Stimulated activated CD8-positive, alpha-beta memory T cell treated with anti-CD3 and anti-CD28 coated beads, Interleukin-12 subunit alpha, Interleukin-12 subunit beta, amount 100 ng/mL, for 24 hours (primary cell): ENCODE data around the gene DNAH3.
"Not testable (repeated sequence)": the region's sequence is repeated elsewhere in the genome, so short reads cannot be mapped to it uniquely, and the experiment has no call there.

Experiments
- DNase-seq: peaks from one replicate; pipeline ENCODE4 v3.0.0-alpha.2; 2020; ENCODE audit errors: extremely low read depth

The DNAH3 gene

DNA sequence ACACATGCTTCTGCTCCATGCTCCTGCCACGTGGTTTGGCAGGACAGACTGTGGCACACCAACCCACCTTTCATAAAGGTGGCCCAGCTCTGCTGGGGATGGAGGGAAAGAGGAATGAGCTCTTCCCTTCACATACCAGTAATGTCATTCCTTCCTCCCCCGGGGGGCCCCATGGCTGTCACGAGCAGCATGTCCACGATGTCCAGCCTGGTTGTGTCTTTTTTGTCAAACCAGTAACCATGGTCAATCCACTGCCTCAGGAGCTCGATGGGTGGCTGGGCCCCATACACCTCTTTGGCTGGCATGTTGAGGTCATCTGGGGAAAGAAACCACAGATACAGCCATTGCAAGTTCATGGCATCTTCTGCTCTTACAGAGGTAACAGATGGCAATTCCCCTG, 153.5 kb downstream of the DNAH3 start:
- DNase-seq: no peak

- DNase-seq: no peak
These were observed 154.9 kb downstream of the DNAH3 start for GRCh38 chr16:20995711-20996110.

DNA sequence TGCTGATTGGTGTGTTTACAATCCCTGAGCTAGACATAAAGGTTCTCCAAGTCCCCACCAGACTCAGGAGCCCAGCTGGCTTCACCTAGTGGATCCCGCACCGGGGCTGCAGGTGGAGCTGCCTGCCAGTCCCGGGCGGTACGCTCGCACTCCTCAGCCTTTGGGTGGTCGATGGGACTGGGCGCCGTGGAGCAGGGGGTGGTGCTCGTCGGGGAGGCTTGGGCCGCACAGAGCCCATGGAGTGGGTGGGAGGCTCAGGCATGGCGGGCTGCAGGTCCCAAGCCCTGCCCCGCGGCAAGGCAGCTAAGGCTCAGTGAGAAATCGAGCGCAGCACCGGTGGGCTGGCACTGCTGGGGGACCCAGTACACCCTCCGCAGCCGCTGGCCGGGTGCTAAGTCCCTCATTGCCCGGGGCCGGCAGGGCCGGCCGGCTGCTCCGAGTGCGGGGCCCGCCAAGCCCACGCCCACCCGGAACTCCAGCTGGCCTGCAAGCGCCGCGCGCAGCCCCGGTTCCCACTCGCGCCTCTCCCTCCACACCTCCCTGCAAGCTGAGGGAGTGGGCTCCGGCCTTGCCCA, 161.1 kb downstream of the DNAH3 start:
- DNase-seq: not testable (repeated sequence)

DNA sequence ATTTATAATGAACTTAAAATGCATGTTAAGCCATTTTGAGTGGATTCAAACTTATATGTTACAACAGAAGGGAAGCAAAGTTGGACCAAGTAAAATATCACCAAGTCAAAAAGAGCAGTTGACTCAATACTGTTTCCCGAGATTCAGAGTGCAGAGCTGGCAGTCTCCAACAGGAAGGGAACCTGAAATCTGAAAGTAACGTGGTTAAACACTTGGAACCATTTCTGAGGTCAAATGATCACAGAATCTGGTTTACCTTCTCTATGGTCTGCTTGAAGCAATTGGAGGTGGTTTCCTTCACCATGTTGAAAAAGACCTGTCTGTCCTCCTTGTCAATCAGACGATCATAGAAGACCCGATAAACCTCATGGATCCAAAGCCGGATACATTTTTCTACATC, 163.6 kb downstream of the DNAH3 start:
- no peak for DNase-seq

DNA sequence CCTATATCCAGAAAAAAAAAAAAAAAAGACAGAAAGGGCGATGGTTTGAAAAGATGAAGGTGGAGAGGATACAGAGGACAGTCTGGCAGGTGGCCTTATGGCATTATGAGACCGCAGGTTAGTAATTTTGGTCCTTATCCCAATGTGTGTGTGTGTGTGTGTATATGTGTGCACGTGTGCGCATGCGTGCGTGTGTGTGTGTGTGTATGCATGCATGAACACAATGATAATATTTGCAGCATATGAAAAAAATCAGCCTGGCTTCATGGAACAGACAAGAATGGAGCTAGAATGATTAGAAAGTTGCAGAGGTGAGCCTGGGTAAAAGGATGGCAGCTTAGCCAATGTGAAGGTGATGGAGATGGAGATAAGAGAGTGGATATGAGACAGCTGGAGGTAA, 166.6 kb downstream of the DNAH3 start:
- no peak for DNase-seq

- DNase-seq: no peak
These were observed 174.1 kb downstream of the DNAH3 start for GRCh38 chr16:20976576-20976975.

- DNase-seq: not testable (repeated sequence)
These were observed 177.4 kb downstream of the DNAH3 start for GRCh38 chr16:20973201-20973600.

DNA sequence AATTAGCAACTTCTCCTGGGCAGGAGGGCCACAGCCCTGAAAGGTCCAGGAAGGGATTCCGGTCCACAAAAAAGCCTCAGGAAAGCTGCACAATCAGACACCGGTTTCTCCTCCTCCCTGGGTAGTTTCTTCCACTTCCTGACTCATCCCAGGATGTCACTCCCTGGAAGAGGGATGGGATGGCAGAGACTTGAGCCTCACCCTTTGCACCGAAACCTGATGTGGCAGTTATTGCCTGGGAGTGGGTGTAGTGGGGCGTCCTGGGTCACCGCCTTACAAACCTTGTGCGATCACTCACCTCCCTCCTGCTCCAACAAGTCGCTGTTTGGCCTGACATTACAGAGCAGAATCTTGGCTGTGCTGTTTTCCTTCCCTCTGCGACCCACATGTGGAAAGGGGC, 179.2 kb downstream of the DNAH3 start:
- DNase-seq: no peak

DNA sequence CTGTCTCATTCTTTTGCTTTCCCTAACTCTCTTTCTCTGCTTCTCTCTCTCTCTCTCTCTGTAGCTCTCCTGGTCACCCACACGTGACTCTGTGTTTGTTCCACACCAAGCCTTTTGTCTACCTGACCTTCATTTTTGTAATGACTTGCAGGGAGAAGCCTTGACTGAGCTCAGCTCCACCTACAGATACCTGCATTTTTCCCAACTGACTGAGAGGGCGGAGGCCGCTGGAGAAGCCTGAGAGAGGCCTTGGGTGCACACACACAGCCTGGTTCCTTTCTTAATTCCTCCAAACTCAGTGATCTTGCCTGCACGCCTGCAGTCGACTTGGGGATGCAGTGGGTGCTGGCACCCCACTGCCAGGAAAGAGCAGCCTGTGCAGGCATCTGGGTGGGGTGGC, 181.3 kb downstream of the DNAH3 start:
- no peak for DNase-seq

DNA sequence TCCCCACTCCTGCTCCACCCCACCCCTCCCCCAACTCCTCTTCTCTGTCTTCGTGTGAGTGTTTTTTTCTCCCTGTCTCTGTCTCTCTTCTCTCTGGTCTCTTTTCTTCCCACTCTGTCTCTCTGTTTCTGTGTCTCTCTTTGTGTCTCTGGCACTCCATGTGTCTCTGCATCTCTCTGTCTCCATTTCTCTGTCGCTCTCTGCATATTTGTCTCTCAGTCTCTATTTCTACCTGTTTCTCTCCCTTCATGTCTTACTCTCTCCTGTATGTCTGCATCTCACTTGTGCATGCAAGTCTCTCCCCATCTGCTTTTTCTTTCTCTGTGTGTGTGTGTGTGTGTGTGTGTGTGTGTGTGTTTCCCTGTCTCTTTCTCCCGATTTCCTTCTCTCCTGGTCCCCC, 181.9 kb downstream of the DNAH3 start:
- DNase-seq: no peak

- DNase-seq: no peak
These were observed 189.7 kb downstream of the DNAH3 start for GRCh38 chr16:20960899-20961298.

- DNase-seq: no peak
These were observed 193.5 kb downstream of the DNAH3 start for GRCh38 chr16:20957153-20957552.

DNA sequence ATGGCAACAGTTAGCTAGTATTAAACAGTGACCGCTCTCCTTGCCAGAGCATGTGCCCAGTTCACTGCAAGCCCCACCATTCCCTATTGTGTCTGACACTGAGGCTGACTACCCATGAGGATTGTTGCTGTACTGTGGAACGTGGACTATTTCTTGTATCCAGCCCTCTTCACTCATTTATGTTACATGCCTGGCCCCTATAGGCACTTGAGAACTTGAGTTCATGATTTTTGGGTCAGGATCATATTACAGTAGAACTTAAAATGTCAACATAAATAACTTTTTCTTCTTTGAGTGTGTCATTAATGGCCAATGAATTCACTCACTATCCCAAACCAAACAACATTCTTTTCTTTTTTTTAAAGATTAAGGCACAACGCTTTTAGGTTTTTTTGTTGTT, 194.3 kb downstream of the DNAH3 start:
- no peak for DNase-seq

DNA sequence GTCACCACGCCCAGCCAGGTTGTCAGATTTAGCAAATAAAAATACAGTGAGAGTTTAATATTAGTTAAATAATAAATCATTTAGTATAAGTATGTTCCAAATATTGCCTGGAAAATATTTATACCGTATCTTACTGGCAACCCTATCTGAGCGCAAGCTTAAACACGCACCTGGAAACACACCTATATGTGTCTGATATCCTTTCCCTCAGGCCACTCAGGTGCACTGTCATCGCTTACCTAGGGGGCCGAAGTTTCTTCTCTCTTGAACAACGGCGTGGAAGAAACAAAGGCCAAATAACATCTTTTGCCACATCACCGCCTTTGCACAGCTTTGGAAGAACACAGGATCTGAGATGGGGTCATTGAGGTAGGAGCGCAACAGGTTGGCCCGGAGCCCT, 196.1 kb downstream of the DNAH3 start:
- no peak for DNase-seq

GRCh38 chr16:20952139-20952920, 198.3 kb downstream of the DNAH3 start:
- no peak for DNase-seq

DNA sequence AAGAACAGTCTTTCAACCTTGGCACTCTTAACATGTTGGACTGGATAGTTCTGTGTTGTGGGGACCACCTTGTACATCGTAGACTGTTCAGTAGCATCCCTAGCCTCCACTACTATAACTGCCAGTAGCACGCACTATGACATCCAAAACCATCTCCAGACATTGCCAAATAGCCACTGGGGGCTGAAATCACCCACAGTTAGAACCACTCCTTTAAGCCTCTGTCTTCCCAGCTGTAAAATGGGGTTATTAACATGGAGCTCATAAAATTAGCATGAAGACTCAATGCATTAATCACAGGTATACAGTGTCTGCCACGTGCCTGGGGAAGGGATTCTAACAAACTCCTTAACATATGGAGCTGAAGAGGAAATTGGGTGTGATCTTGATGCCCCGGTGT, 200.4 kb downstream of the DNAH3 start:
- no peak for DNase-seq

DNA sequence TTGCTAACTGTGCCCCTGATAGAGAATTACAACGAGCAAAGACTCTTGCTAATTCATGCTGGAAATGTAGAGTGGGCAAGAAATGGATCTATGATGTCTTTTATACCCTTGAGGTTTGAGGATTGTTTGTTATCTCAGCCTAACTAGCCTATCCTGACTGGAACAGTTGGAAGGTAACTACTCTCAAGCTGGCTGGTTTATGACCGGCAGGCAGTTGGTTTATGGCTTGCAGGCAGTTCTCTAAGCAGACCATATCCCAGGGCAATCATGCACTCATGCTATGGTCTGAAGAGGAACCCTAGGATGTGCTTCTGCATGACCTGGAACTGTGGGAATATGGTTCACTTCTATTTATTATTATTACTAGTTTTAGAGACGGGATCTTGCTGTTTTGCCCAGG, 201.0 kb downstream of the DNAH3 start:
- no peak for DNase-seq

DNA sequence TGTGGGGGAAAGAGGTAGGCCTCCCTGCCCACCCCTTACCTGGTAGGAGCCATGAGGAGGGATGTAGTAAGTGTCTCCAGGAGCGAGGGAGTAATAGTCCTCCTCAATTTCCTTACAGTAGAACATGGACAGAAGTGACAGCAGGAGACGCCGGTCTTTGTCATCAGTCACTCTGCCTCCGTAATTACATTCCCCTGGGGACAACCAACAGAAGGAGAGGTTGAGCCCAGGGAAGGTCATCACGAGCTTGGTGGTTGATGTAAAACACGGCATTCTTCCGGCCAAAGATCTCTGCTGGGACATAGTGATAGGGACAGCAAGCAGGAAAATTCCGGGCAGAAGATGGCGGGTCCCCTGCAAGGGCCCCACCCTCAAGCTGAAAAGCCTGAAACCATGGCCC, 202.2 kb downstream of the DNAH3 start:
- DNase-seq: no peak

DNA sequence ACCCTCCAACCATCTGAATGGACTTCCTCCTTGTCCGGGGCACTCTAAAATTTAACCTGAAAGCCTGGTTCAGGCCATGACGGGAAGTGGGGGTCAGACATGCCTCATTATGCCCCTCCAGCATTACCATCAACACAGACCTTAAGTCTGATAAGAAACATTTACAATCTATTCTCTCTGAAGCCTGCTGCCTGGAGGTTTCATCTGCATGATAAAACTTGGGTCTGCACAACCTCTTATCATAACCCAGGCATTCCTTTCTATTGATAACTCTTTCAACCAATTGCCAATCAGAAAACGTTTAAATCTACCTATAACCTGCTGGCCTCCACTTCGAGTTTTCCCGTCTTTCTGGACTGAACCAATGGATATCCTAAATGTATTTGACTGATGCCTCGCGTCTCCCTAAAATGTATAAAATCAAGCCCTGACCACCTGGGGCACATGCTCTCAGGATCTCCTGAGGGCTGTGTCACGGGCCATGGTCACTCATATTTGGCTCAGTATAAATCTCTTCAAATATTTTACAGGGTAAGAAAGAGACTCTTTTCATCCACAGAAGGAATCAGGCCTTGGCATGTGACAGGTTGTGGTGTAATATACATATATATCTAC, 204.5 kb downstream of the DNAH3 start:
- no peak for DNase-seq

- DNase-seq: not testable (repeated sequence)
These were observed 205.1 kb downstream of the DNAH3 start for GRCh38 chr16:20945575-20945875.

GRCh38 chr16:20944861-20945574, 205.6 kb downstream of the DNAH3 start:
- DNase-seq: peak; percentile 7

DNA sequence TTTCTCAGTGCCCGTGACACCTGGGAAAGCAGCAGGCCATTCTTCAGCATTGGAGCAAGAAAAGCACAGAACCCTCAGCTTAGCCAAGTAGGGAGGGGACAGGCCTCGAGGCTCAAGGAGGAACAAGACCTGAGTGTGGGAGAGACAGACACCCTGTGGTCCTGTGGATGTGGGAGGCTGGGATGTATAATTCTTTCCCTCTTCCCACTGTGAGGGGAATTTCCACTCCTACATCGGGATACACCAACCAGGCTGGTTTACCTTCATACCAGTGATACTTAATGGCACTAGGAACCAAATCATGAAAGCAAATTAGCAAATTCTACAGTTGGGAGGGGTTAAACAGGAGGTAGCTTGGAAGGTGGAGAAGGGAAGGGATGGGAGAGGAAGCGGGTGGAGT, 208.4 kb downstream of the DNAH3 start:
- no peak for DNase-seq

- no peak for DNase-seq
These were observed 209.1 kb downstream of the DNAH3 start for GRCh38 chr16:20941636-20941926.
